Esophagus (tissue), 2 donors: ENCODE results near the gene CFHR1. TPM values are rescaled to one million over a fixed set of nuclear protein-coding genes. Genes with fewer than 3 reads are reported as not detected.
"Not testable (repeated sequence)": the region's sequence is repeated elsewhere in the genome, so short reads cannot be mapped to it uniquely, and the experiment has no call there.

Experiments used
- H3K27ac ChIP-seq, 2 donors: one replicate each; pipeline ENCODE4 v1.5.1; 2013; ENCODE audit warnings: low read depth in 2 of 2, mild to moderate bottlenecking in 2 of 2, inconsistent platforms in 1 of 2, low read length in 1 of 2, moderate library complexity in 1 of 2
- H3K27me3 ChIP-seq, 2 donors: one replicate each; pipeline ENCODE4 v1.6.1; 2013; ENCODE audit warnings: low read length in 2 of 2, control low read depth in 1 of 2, mild to moderate bottlenecking in 1 of 2; ENCODE audit not compliant: insufficient read depth in 2 of 2, control insufficient read depth in 1 of 2
- H3K36me3 ChIP-seq, 2 donors: one replicate each; pipeline ENCODE4 v1.6.1; 2013; ENCODE audit warnings: low read length in 1 of 2; ENCODE audit not compliant: control insufficient read depth in 2 of 2, insufficient read depth in 2 of 2
- H3K4me1 ChIP-seq, 2 donors: one replicate each; pipeline ENCODE4 v1.6.1; 2013; ENCODE audit warnings: low read length in 1 of 2; ENCODE audit not compliant: control insufficient read depth in 2 of 2, insufficient read depth in 2 of 2
- H3K4me3 ChIP-seq, 2 donors: one replicate each; pipeline ENCODE4 v1.5.1; 2013; ENCODE audit warnings: low read length in 2 of 2, mild to moderate bottlenecking in 2 of 2, low read depth in 1 of 2, moderate library complexity in 1 of 2
- H3K9me3 ChIP-seq, 2 donors: one replicate each; pipeline ENCODE4 v1.6.1; 2013; ENCODE audit warnings: mild to moderate bottlenecking in 2 of 2, low read depth in 1 of 2, low read length in 1 of 2, moderate library complexity in 1 of 2; ENCODE audit not compliant: control insufficient read depth in 2 of 2, insufficient read depth in 1 of 2
- WGBS, 2 donors: extraction: QIAGEN DNeasy Blood & Tissue Kit; methylation state at CpG; one replicate each; pipeline ENCODE4 v1.1.7; 2013; 5-methylcytosine and 5-hydroxymethylcytosine counted together
- polyA plus RNA-seq, 2 donors: library from polyadenylated mRNA; stranded (reverse); fragments of 200-250 nt; gene quantifications; one replicate each; pipeline ENCODE4 v1.2.3, GENCODE V29; 2013
- donor health status: healthy with polysubstance abuse.
- donor health status: Bipolar disorder and iron deficiency.

The CFHR1 gene
- polyA plus RNA-seq, 2 donors: not detected

GRCh38 chr1:196801920-196802319 is 17.6 kb upstream of the CFHR1 start:
- not testable (repeated sequence) for H3K27ac ChIP-seq, H3K36me3 ChIP-seq, H3K4me1 ChIP-seq, H3K9me3 ChIP-seq, H3K27me3 ChIP-seq, H3K4me3 ChIP-seq
- WGBS, 2 donors: 76 to 81% methylated on average over 1 of the region's 1 CpG

GRCh38 chr1:196808529-196809235 is 10.8 kb upstream of the CFHR1 start:
- Histone ChIP-seq H3K27ac (no peak overlapping the region), H3K4me3 (no peak overlapping the region), H3K27me3 (no peaks in the 10 kb centered on the region), H3K9me3 (peaks cover 0 to 5% of the 10 kb centered on the region in 2 donors), H3K4me1 (no peaks in the 10 kb centered on the region), H3K36me3 (no peaks in the 10 kb centered on the region)
- WGBS, 2 donors: 90 to 91% methylated on average over 22 of the region's 22 CpGs

- WGBS, 2 donors: 39 to 56% methylated on average over 6 of the region's 6 CpGs
- H3K27ac ChIP-seq, H3K4me3 ChIP-seq, H3K27me3 ChIP-seq, H3K9me3 ChIP-seq, H3K4me1 ChIP-seq, H3K36me3 ChIP-seq: not testable (repeated sequence)
These were observed 2.1 kb upstream of the CFHR1 start for GRCh38 chr1:196817442-196817841.

GRCh38 chr1:196827860-196828259 is 8.3 kb downstream of the CFHR1 start:
- not testable (repeated sequence) for H3K4me3 ChIP-seq, H3K36me3 ChIP-seq, H3K4me1 ChIP-seq, H3K27ac ChIP-seq, H3K9me3 ChIP-seq, H3K27me3 ChIP-seq
- 2 to 4% methylated on average over 4 of the region's 4 CpGs for WGBS, 2 donors

GRCh38 chr1:196849613-196850492 is 30.3 kb downstream of the CFHR1 start:
- not testable (repeated sequence) for H3K9me3 ChIP-seq, H3K4me3 ChIP-seq, H3K27ac ChIP-seq, H3K4me1 ChIP-seq, H3K36me3 ChIP-seq, H3K27me3 ChIP-seq
- WGBS, 2 donors: 66 to 82% methylated on average over 2 to 3 of the region's 4 CpGs

GRCh38 chr1:196856053-196856452 is 36.5 kb downstream of the CFHR1 start:
- Histone ChIP-seq H3K36me3 (no peaks in the 10 kb centered on the region), H3K4me3 (no peak overlapping the region), H3K4me1 (no peaks in the 10 kb centered on the region), H3K27ac (no peak overlapping the region), H3K27me3 (no peaks in the 10 kb centered on the region), H3K9me3 (no peaks in the 10 kb centered on the region)
- 87 to 94% methylated on average over 6 of the region's 6 CpGs for WGBS, 2 donors

GRCh38 chr1:196857188-196857587 is 37.7 kb downstream of the CFHR1 start:
- no peak overlapping the region for H3K27ac ChIP-seq
- 75 to 83% methylated on average over 2 of the region's 2 CpGs for WGBS, 2 donors
- H3K36me3 ChIP-seq: no peaks in the 10 kb centered on the region
- H3K9me3 ChIP-seq: no peaks in the 10 kb centered on the region
- H3K4me1 ChIP-seq: no peaks in the 10 kb centered on the region
- H3K27me3 ChIP-seq: no peaks in the 10 kb centered on the region
- H3K4me3 ChIP-seq: no peak overlapping the region

GRCh38 chr1:196858811-196859210 is 39.3 kb downstream of the CFHR1 start:
- 51 to 77% methylated on average over 3 of the region's 3 CpGs for WGBS, 2 donors
- Histone ChIP-seq H3K27me3 (no peaks in the 10 kb centered on the region), H3K4me3 (no peak overlapping the region), H3K9me3 (no peaks in the 10 kb centered on the region), H3K27ac (no peak overlapping the region), H3K4me1 (no peaks in the 10 kb centered on the region), H3K36me3 (no peaks in the 10 kb centered on the region)

GRCh38 chr1:196860323-196860884 is 40.9 kb downstream of the CFHR1 start:
- Histone ChIP-seq H3K27me3 (no peaks in the 10 kb centered on the region), H3K4me3 (no peak overlapping the region), H3K27ac (no peak overlapping the region), H3K9me3 (no peaks in the 10 kb centered on the region), H3K36me3 (no peaks in the 10 kb centered on the region), H3K4me1 (no peaks in the 10 kb centered on the region)
- WGBS, 2 donors: 92 to 96% methylated on average over 1 of the region's 1 CpG
